Activated effector memory CD4-positive, alpha-beta T cell treated with anti-CD3 and anti-CD28 coated beads, Interleukin-2, amount 50 U/mL, for 16 hours (primary cell): Measurements from ENCODE around the gene PDE1C.

Source experiments
- DNase-seq: peaks from one replicate; pipeline ENCODE4 v3.0.0-alpha.2; 2020

PDE1C gene

DNA sequence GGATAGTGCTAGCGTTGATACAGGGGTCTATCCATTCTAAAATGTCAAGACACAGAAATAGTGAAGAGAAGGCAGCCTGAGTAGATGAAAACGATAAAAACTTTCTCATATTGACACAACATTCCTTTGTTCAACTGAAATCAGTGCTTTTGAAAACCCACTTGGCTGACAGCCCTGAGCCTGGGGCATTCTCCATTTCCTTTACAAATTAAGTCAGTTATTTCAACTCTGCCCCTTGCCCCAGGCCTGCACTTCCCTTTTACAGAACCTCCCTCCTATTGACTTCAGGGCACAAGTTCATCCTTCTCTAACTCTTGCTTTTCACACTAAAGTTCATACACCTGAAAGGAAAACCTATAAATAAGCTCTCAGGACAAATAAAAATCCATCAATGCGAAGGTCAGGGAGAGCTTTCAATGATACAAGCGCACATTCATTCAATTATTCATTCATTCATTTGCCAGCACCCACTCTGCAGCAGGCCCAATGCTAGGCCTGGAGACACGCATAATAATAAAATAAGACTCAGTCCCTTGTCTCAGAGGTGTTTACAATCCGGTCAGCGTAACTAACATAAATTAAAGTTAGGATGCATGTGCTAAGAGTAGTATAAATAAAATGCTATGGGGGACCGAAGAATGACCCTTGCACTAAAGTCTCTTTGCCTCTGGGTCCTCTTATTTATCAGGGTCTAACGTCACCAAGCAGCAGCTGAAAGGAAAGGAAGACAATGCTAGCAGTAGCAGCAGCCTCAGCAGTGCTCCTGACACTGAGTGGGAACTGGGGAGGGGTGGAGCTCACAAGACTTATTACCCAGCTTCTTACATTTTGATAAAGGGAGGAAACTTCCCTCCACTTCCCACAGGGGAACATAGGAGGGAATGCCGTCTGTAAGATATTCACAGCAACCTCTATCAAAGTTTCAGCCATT lies 134.8 kb downstream of the PDE1C start:
- DNase-seq = no peak

DNA sequence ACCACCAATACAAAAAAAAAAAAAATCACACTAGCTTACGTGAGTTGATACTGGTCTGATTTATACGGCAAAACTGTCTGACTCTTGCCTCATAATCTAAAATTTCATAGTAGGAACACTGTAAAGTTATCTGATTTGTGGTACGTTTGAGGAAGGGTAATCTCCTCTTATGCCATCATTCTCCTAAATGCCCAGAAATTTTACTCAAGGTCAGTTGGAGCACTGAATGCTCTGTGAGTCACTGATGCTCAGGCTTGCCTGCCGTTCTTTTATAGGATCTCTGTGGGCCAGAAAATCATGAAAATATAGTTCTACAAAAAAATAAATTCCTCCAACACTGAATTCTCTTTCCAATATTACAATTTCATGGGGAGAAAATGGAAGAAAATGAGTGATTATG lies 135.7 kb downstream of the PDE1C start:
- no peak for DNase-seq

DNA sequence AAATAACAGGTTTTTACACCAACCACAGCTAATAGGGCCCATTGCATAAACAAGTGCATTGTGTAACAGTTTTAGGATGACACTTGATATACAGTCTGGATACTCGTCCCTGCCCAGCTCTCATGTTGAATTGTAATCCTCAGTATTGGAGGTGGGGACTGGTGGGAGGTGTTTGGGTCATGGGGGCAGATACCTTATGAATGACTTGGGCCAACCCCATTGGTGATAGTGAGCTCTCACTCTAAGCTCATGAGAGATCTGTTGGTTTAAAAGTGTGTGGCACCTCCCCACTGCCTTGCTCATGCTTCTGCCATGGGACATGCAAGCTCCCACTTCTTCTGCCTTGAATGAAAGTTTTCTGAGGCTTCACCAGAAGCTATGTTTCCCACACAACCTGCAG lies 136.7 kb downstream of the PDE1C start:
- no peak for DNase-seq

DNA sequence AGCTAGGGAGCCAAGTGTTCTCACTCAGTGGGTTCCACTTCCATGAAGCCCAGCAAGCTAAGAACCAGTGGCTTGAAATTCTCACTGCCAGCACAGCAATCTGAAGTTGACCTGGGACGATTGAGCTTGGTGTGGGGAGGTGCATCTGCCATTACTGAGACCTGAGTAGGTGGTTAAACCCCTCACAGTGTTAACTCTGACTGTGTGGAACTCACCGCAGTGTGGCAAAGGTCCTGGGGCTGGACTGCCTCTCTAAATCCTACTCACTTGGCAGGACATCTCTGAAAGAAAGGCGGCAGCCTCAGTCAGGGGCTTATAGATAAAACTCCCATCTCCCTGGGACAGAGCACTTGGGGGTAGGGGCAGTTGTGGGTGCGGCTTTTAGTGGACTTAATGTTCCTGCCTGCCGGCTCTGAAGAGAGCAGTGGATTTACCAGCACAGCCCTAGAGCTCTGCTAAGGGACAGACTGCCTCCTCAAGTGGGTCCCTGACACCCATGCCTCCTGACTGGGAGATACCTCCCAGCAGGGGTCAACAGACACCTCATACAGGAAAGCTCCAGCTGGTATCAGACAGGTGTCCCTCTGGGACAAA lies 143.1 kb downstream of the PDE1C start:
- DNase-seq = no peak

DNA sequence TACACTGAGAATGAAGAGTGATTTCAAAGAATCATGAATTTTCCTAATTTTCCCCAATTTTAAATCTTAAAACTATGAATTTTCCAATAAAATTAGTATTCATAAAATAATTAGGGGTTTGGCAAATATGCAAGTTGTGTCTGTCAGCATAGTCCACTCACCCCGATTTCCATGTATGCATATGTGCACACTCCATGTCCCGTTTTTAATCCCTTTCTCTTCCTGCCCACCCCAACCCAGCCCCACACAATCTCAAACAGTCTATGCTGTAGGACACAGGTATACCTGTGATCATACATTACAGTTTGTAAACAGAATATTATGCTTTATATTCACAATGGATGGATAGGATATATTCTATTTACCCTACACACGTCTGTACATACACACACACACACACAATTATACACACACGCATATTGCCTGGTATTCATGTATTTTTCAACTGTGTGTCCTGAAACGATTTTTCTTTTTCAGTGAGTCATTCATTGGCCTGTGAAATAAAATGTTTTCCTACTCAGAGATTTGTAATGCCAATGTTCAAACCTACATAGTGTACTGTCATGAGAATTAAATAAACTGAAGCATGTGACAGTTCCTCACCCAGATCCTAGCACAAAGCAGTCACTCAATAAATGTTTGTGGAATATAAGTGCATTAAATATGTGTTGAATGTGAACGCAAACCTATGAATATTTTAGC lies 144.3 kb downstream of the PDE1C start:
- no peak for DNase-seq

DNA sequence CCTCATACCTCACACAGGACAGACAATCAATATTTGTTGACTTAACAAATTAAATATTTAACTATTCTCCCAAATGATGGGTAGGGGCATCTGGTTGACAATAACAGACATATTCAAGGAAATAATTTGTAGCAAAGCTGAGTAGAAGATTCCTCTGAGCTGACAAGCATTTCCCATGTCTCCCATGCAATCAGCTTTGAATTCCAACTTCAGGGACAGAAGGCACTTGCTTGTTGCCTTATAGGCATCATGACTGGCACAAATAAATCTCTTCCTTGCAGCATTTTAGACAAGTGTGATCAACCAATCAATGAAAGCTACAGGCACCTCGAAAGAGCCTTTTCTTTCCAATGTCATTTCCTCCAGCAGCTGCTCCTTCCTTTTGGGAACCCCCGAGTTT lies 146.0 kb downstream of the PDE1C start:
- no peak for DNase-seq

DNA sequence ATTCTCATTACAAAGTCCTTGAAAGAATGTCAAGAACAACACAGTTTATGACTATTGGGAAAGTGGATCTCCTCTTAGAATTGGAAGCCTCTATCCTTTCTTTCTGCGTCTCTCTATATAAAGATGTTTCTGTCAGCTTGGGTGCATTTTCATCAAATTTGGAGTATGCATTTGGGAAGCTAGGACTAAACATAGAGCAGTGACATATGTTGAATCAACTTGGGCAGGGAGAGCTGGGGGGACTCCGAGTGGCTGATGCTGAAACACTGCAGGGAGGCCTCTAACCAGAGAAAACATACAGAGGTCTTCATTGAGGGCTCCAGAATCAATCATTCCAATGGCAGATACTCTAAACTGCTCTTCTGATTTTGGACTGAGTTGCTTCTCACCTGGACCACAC lies 147.4 kb downstream of the PDE1C start:
- DNase-seq = no peak

DNA sequence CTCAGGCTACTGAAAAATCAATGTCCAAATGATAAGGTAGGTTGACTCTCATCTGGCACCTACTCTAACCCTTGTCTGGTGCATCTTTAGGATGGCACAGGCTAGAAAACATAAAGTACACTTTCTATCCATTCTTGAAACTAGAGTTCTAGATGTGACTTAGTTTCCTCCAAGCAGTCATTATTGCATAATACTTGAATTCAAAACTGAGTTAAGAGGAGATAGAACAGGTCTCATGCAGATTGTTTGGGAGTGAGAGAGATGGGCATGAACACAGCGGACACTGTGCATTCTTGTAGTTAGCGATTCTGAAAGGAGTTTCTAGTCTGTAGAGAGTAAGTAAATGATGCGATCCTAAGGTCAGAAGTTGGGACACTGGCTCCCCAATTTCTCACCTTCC lies 149.2 kb downstream of the PDE1C start:
- no peak for DNase-seq

DNA sequence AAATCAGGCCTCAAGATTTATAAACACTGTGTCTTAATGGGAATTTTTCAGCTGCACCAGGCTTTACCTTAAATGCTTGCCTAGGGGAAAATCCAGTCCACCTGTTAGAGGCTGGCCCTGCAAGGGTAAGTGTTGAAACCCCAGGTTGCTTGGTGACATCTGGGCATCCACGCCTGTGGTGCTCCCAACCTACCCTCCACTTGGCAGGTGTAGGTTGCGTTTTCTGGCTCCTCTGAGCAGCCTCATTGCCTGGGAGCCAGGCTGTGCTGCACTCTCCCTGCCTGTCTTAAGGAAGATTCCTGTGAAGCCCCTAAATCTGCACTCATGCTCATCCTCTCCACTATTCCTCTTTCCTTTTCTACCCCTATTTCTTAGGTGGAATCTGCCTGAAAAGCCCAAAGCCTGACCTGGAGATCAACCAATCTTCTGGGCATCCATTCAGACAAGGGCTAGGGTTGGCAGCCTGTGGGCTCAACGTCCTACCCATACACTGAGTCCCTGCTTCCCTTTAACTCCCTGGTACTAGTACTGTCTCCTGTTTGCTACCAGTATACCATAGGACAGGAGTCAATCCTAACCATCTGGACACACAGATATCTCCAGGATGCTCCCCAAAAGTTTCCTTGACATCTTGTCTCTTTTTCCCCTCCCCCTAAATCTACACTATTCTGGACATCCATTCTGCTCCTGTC lies 150.4 kb downstream of the PDE1C start:
- DNase-seq = no peak

DNA sequence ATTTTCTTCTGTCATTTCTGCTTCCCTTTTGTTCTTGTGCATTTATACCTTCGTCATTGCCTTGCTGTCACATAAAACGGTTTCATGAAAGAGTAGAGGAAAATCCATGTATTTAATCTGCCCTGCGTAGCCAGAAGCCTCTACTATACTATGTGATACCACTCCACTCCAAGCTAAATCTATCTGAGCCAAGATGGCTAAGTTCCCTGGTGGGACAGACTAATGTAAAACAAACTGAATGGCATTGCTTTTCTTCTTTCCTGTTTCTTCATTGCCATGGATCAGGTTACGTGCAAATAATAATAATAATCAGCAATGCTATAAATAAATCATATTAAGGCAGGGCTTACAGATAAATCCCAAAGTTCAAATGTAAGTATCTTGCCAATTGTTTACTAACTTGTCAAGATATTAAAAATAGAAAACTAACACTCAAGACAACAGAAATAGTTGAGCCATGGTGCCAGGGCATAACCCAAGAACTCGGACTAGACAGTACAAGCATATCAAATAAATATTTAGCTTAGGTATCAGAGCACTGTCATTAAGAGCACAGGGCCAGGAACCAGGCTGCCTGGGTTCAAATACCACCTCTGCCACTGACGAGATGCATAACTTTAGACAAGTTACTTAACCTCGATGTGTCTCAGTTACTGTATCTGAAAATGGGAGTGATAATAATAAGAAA lies 151.4 kb downstream of the PDE1C start:
- DNase-seq = no peak

DNA sequence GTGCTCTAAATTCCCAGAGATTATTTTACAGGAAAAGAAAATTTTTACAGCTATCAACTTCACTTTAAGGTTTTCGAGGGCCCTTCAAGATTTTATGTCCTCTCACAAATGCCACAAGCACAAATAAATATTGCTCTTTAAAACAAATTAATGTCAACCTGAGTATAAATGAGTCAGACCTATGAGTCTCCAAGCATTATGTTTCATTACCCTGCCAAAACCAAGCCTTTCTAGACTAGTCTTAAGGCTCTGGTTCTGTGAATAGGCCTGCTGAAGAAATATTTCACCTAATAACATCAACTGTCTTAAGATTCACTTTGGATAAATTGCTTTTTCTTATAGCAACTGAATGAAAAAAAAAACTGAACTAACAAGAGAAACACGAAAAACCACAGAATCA lies 153.0 kb downstream of the PDE1C start:
- no peak for DNase-seq

DNA sequence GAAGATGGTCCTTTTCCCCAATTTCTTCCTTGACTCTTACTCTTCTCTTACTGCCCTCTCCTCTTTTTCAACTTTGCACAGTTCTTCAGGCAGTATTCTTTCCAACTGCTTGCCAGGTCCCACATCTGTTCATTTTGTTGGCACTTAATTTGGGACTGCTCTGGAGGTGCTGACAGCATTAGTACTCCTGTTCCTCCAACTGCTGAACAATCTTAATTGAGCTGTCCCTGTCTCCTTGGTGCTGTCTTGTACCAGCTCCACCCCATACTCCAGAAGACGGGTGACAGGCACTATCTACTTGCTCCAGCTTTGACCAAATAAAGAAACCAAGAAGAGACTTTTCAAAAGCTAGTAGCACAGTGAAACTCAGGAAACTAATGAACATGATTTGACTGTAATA lies 160.0 kb downstream of the PDE1C start:
- DNase-seq = no peak

DNA sequence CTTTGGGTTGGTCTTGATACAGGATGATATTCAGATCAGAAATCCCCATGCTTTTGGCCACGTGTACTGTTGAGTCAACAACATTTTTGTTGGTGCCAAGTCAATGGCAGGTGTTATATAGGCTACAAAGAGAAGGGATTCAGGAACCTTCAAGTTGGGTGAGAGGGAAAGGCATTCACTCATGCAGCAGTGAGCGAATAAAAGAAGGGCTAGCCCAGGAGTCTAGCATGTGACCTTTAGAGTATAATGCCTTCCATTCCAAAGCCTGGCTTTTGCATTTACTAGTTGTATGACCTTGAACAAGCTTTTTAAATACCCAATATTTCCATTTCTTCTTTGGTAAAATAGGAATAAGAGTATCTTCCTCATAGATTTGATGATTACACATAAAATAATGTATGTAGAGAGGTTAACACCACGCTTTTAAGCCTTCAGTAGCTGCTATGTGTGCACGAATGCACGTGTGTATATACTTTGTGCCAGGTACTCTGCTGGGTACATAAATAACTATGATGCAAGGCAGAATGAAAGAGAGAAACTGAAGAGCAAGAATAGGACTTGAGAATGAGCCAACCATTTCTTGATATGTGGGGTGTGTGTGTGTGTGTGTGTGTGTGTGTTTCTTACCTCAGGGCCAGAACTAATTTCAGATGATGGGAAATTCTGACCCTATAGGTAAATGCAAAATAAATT lies 163.6 kb downstream of the PDE1C start:
- DNase-seq = no peak

DNA sequence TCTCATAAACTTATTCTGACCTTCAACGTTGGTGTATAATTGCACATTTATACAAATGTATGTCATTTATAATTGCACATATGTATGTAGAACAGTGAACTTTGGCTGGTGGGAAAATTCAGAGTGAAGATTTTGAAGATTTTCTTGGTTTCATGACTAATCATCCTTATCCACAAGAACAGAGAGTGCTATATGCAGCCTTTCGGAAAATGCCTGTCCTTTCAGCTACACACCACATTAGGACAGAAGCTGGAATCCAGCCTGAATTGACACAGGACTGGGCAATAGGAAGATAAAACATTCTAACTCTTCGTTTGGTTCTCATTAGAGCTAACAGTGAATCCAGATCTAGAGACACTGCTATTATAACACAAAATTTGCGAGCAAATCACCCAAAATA lies 166.2 kb downstream of the PDE1C start:
- DNase-seq = no peak

DNA sequence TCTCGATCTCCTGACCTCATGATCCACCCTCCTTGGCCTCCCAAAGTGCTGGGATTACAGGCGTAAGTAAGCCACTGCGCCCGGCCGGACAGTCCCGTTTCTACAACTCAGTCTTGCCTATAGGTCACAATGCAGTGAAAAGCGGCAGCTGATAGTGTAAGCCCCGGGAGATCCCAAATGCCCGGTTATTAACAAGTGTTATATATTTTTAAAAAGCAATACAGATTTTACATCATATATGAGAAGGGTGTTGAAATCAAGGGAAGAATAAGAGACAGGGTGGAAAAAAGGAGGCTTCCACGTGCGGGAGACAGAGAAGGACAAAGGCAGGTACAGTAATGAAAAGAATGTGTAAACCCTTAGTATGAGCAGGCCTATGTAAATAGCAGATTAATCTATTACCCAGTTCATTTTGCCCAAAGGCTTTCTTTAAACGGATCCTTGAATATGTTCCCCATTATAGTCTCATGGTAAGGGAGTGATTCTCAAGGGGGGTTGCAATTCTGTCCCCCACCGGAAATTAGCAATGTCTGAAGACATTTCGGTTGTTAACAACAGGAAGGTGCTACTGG lies 170.8 kb downstream of the PDE1C start:
- DNase-seq = no peak

DNA sequence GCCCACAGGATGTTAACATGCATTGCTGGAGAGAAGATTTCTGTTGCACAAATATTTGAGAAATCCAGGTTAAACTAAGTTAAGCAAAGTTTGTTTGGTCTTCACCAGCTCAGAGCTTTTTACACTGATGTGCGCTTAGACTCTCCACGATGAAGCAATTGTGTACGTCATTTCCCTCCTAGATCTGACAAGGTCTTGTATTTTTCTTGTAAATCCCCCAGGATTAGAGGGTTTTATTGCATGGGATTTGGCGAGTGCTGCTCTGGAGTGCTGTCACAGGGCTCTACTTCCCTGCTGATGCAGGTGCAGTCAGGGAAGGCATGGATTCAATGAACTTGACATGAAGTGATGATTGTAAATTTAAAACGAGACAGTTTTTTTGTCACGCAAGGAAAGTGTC lies 173.3 kb downstream of the PDE1C start:
- no peak for DNase-seq

DNA sequence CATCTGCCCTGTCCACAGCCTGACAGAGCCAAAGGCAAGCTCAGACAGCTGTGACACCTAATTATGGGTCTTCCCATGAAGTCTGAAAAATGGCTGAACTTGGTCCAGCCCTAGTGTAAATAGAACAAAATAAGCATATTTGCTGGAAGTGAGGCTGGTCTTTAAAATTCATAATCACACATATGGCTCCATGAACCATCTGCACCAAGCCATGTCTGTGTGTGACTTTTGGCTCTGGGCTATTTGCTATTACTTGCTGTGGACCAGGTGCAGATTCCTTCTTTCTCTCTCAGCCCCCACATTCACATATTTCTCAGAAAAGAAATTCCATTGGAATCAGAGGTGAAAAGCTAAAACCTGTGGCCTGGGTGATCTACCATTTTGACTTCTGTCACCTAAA lies 175.9 kb downstream of the PDE1C start:
- DNase-seq = no peak

DNA sequence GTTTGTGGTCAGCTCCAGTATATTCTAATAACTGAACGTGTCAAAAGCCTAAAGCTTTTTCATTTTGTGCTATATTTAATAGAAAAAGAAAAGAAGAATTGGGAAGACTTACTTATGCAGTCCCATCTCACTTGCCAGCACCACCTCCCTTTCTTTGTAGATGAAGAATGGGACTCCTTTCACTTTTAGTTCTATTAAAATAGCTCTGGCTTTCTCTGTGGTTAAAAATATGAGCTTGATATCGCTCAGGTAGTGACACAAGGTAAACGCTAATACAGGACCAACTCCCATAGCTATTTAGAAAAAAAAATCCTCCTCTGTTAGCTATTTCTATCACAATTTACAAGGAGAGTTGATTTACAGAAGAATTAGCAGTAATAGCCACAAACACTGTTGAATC lies 176.8 kb downstream of the PDE1C start:
- DNase-seq = no peak

DNA sequence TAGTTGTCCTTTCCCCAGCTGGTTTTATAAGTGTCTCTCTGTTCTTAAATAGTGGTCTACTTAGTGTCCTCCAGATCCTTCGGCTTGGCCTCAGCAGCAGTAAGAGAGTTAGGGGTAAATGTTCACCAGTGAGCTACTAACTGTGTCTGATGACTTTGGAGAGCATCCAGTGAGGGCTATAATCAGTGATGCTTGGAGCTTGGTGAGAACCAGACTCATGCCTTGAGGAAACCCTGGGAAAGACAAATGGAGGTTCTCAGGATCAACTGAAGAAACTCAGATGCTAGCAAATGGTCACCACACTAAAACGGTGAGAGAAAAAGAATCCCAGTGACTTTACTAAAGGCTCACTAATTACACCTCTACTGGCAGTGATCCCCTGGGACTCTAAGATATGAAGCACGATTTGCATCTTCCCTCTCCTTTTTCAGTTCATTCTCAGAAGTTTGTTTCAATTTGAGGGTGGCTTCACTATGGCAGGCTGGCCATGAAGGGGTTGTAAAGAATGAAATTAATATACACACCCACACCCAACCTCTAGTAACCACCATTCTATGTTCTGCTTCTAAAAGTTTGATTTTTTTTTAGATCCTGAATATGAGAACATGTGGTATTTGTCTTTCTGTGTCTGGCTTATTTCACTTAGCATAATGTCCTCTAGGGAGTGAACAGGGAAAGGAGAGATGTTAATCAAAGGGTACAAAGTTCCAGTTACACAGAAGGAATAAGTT lies 177.9 kb downstream of the PDE1C start:
- DNase-seq = no peak

DNA sequence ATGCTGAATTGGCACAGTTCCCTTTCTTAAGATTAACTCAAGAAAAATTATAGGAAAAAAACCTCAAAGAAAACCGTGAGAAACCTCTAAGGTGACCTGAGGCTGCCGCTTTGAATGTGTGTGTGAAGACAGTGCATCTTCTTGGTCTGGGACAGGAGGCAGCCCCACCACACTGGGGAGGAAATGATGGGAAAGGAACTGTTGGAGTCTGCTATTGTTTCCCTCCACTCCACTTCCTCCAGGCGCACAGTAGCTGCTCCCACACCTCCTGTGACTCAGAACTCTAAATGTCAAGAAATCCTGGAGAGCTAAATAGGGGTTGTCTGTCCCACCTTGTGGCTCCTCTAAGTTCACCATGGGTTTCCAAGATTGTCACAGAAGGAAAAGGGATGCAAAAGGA lies 179.4 kb downstream of the PDE1C start:
- DNase-seq = no peak

DNA sequence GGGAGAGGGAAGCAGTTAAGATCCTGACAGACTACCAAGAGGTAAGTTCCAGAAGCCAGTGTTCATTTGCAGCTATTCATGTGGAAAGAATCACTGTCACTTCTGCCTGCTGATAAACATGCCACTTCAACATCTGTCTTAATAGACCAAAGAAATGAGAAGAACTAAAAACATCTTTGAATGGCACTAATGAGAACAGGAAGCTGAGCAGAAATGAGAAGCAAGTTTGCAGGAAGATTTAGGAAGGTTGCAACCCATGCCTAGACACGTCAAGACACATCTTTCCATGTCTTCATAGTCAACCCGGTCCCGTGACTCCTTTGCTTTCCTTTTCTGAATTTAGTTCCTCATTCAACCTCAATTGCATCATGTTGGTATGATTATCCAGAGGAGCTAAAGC lies 180.0 kb downstream of the PDE1C start:
- DNase-seq = no peak
